GM18499 (cell line): Measurements from ENCODE around the gene SERPINA6.
"Not testable (repeated sequence)": the region's sequence is repeated elsewhere in the genome, so short reads cannot be mapped to it uniquely, and the experiment has no call there.

Source experiments
- ATAC-seq: cut with Tn5 transposase; IDR thresholded peaks from one replicate; pipeline ENCODE4 v1.9.1; 2021; ENCODE audit warnings: moderate number of reproducible peaks; ENCODE audit not compliant: insufficient read depth, unreplicated experiment

The SERPINA6 gene

GRCh38 chr14:94329857-94330256 lies 6.7 kb upstream of the SERPINA6 start:
- ATAC-seq = no peak

- ATAC-seq = no peak
Measured at GRCh38 chr14:94328196-94328595, 5.1 kb upstream of the SERPINA6 start.

GRCh38 chr14:94321421-94322271 lies 1.5 kb downstream of the SERPINA6 start:
- no peak for ATAC-seq

GRCh38 chr14:94320243-94320642 lies 2.9 kb downstream of the SERPINA6 start:
- ATAC-seq = no peak

GRCh38 chr14:94317259-94317658 lies 5.9 kb downstream of the SERPINA6 start:
- ATAC-seq = no peak

GRCh38 chr14:94316692-94317091 lies 6.4 kb downstream of the SERPINA6 start:
- no peak for ATAC-seq

GRCh38 chr14:94314890-94315289 lies 8.2 kb downstream of the SERPINA6 start:
- ATAC-seq = no peak

GRCh38 chr14:94313991-94314655 lies 9.0 kb downstream of the SERPINA6 start:
- no peak for ATAC-seq

GRCh38 chr14:94312481-94313246 lies 10.5 kb downstream of the SERPINA6 start:
- ATAC-seq = no peak

GRCh38 chr14:94310248-94310647 lies 12.9 kb downstream of the SERPINA6 start:
- no peak for ATAC-seq

GRCh38 chr14:94309721-94310120 lies 13.4 kb downstream of the SERPINA6 start:
- ATAC-seq = no peak

GRCh38 chr14:94307410-94307992 lies 15.6 kb downstream of the SERPINA6 start:
- no peak for ATAC-seq

GRCh38 chr14:94306047-94306978 lies 16.8 kb downstream of the SERPINA6 start:
- no peak for ATAC-seq

- no peak for ATAC-seq
Measured at GRCh38 chr14:94305620-94306019, 17.5 kb downstream of the SERPINA6 start.

- no peak for ATAC-seq
Measured at GRCh38 chr14:94304243-94304642, 18.9 kb downstream of the SERPINA6 start.

- no peak for ATAC-seq
Measured at GRCh38 chr14:94303111-94303510, 20.0 kb downstream of the SERPINA6 start.

GRCh38 chr14:94298130-94298529 lies 25.0 kb downstream of the SERPINA6 start:
- ATAC-seq = no peak

- not testable (repeated sequence) for ATAC-seq
Measured at GRCh38 chr14:94296181-94296545, 27.0 kb downstream of the SERPINA6 start.

GRCh38 chr14:94295360-94296180 lies 27.6 kb downstream of the SERPINA6 start:
- no peak for ATAC-seq
